ENCODE data around the gene FGF5.
"Not testable (repeated sequence)": the region's sequence is repeated elsewhere in the genome, so short reads cannot be mapped to it uniquely, and the experiment has no call there.

Gene FGF5

GRCh38 chr4:80255329-80256095 is 11.0 kb upstream of the FGF5 start:
- DNase-seq = no peak

- no peak for DNase-seq
Measured at GRCh38 chr4:80257851-80258250, 8.6 kb upstream of the FGF5 start.

GRCh38 chr4:80259012-80259411 is 7.5 kb upstream of the FGF5 start:
- DNase-seq = no peak

DNA sequence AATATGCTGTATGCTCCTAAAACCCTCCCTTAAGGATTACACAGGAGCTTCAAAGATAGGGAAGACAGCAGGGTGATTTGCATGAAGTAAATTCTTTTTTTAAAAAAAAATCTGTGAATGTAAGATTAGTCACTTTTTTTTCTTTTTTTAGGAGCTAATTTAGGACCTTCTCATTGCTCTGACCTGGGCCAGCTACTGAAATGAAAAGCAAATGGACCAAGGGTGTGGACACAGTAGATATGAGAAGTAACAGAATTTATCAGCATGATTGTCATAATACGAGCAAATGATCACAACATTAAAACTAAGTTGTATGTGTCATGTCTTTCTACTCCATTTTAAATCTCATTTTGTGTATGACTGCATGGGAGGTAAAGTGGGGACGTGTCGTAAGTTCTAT is 6.6 kb upstream of the FGF5 start:
- no peak for DNase-seq

- DNase-seq = no peak
Measured at GRCh38 chr4:80261989-80262600, 4.4 kb upstream of the FGF5 start.

- DNase-seq = no peak
Measured at GRCh38 chr4:80263541-80264351, 2.7 kb upstream of the FGF5 start.

DNA sequence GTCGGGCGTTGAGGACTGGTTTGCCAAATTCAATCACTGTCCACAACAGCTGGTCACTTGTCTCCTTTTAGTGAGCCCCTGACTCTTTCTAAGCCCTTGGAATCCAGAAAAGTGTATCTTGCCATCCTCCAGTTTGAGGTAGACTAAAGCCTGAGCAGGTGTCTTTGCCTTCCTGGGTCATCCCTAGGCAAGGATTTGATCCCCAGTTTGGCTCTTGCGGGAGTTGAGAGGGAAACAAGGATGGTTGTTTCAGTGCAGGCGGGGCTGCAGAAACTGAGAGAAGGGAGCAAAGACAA is 2.2 kb upstream of the FGF5 start:
- DNase-seq = no peak

DNA sequence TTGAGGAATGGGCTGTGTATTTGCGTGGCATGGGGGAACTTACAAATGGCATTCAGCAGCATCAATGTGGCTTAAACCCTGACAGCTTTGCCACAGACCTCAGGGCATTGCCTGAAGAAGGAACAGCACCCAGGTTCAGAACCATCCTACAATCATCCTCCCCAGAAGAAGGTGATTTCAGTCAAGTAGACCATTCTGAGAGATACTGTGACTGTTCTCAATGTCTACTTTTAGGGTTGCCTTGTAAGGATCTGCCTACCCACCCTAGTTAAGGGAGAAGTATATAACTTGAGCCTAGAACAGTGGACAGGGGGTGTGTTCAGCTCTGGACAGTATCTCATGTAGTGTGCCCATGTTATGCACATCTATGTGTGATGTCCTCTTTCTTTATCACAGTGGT is 1.6 kb upstream of the FGF5 start:
- DNase-seq = no peak

DNA sequence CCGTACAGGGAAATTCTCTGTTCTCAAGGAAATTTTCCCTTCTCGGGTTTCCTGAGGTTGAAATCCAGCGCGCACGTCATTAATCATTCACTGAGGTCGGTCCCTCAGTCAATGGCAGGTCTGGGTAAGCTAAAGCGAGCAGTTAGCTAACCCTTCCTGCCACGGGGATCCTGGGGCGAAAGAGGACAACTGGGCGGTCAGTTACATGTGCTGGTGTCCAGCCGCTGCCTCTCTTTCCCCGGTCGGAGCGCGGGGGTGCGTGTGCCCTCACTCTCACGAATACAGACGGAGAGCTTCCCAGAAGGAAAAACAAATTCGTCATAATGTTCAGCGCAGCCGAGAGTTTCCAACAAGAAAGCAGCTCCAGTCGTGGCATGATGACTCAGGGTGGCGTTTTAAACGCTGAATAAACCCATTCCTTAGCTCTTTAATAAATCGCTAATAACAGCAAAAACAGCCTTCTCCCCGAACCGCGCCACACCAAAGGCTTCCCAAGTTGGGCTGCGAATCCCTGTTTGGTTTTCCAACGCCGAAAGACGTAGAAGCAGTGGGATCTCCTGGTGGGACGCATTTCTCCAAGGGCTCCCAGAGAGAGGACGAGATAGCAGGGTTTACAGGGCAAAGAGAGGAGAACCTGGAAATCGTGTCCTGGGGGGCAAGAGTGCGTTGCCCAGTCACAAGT is 752 bp upstream of the FGF5 start:
- no peak for DNase-seq

DNA sequence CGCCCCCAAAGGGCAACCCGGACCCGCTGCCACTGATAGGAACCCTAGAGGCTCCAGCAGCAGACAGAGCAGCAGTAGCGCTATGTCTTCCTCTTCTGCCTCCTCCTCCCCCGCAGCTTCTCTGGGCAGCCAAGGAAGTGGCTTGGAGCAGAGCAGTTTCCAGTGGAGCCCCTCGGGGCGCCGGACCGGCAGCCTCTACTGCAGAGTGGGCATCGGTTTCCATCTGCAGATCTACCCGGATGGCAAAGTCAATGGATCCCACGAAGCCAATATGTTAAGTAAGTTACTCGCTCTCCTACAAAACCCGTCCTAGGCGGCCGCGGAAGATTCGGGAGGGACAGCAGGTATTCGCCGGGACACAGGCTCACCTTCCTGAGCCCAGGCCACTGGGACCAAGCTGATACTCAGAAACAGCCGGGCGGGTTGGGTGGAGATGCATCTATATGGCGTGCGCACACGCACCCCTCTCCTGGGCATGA is 477 bp downstream of the FGF5 start:
- DNase-seq = no peak

DNA sequence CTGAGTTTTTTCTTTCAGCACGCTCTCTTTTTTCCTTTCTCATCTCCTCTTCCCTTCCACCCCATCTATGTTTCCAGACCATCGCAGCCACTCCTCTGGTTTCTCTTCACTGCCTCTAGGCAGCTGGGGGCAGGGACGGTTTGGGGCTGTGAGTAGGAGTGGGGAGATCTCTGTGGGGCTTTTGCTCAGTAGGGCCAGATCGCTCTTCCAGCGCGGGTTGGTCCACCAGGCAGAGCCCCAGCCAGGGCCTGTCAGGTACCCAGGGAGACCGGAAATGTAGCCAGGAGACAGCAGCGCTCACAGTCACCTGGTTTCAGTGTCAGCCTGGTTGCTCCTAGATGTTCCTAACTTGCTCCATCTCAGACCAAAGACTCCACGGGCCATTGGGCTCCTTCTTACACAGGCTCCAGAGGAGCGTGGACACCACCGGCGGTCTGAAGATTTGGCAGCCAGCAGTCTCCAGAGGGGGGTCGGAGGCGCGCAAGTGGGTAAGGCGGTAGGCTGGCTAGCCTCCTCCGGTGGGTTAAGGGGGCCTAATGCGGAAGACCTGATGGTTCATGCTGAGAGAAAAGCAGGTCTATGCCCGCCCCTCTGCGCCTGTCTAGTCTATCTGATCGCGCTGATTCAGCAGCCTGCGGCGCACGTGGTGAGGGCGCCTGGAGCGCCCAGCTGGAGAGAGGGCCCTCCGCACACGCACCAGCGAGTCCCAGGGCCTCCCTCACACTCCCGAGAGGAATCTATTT is 1.8 kb downstream of the FGF5 start:
- DNase-seq = no peak

- no peak for DNase-seq
Measured at GRCh38 chr4:80268936-80269335, 2.5 kb downstream of the FGF5 start.

DNA sequence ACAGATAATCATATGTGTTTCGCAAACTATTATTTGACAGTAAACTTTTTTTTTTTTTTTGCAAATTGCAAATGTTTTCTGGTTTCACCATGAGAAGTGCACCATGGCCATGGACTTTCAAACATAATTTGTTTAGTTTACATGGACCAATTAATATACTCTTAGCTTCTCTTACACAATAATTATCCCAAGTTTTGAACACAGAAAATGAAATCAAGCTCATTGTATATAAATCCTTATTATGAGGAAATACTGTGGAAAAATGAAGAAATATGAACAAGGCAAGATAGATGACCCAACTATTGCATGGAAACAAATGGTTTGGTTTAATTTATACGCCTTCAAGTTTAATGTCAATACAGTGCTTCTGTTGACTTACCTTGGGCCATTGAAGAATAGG is 3.9 kb downstream of the FGF5 start:
- no peak for DNase-seq

DNA sequence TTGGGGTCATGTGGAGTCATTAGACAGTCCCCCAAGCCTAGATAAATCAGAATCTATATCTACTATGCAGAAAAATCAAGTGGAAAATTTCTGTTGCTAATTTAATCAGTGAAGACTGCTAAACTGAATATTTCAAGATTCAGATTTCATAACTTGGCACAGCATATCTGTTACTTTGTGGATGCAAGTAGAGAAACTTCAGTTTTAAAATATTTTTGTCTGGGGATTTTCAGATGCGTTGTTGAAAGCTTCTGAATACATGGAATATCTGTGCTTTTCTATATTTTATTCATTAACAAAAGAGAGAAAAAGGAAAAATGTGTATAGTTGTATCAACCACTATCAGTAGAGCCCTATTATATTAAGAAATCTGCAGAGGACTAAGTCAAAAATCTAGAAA is 4.4 kb downstream of the FGF5 start:
- no peak for DNase-seq

- DNase-seq = no peak
Measured at GRCh38 chr4:80271801-80272200, 5.3 kb downstream of the FGF5 start.

GRCh38 chr4:80276931-80277330 is 10.5 kb downstream of the FGF5 start:
- DNase-seq = no peak

DNA sequence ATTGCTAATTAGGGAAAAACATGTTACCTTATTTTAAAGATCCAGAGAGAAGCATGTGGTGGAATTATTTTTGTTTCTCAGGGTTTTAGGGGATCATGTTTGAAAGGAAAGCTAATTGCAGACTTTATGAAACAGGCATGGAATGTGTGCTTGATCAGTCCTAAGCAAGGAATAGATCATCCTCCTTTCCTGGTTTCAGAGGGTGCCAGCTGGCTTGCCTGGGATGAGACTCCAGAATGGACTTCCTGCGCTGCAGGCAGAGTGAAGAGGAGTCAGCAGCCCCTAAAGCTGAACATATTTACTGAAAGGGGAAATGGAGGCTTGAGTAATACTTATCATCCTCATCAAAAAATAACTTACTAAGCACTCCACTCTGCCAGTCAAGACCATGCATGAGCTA is 13.3 kb downstream of the FGF5 start:
- DNase-seq = no peak

GRCh38 chr4:80286451-80286850 is 20.0 kb downstream of the FGF5 start:
- DNase-seq = no peak

- not testable (repeated sequence) for DNase-seq
Measured at GRCh38 chr4:80290665-80291064, 24.2 kb downstream of the FGF5 start.

GRCh38 chr4:80294206-80294605 is 27.7 kb downstream of the FGF5 start:
- no peak for DNase-seq

DNA sequence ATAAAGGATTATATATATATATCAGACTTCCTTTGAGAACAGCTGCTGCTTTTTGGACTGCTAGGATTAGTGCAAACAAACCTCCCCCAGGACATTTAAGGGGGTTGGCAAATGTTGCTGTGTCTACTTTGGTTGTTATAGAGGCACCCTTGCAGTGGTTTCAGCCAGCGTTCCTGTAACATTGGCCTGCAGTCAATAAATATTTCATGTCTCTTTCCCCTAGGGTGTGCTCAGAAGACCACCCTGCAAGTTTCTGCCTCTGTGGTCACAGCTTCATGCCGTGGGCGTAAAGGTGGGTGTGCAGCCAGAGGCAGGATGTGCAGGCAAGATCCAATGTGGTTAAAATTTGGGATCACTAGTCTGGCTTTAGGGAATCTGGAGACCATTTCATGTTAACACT is 28.9 kb downstream of the FGF5 start:
- no peak for DNase-seq

GRCh38 chr4:80295826-80296225 is 29.4 kb downstream of the FGF5 start:
- no peak for DNase-seq

- no peak for DNase-seq
Measured at GRCh38 chr4:80301884-80302283, 35.4 kb downstream of the FGF5 start.

Measured in activated T-cell treated with anti-CD3 and anti-CD28 coated beads for 4 hours (primary cell).